ENCODE results near the gene BCL2L13. TPM values are rescaled to one million over a fixed set of nuclear protein-coding genes. Genes with fewer than 3 reads are reported as not detected.
"Not testable (repeated sequence)": the region's sequence is repeated elsewhere in the genome, so short reads cannot be mapped to it uniquely, and the experiment has no call there.

Gene BCL2L13
- total RNA-seq, 1 experiment from 2014 or later: 41.1 TPM

DNA sequence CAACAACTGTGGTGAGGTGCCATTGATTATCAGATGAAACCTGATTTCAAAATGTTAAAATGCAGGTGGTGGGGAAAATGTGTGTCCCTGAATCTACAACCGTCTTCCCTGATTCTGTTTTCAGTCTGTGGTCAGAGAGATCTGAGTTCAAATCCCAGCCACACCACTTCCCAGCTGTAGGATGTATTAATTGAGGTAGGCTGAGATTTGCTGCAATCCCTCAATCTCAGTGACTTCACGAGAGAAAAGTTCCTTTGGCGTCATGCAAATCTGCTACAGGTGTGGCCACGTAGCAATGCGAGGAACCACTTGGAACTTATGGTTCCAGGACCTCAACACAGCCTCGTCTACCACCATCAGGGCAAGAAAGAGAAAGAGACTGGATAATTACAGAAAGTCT, 56.2 kb downstream of the BCL2L13 start:
- no peak for DNase-seq (ENCODE audit: low read depth)

- peak; percentile 15 for DNase-seq (ENCODE audit: low read depth)
Observed at GRCh38 chr22:17695986-17696385, 57.4 kb downstream of the BCL2L13 start.

GRCh38 chr22:17697196-17697595, 58.6 kb downstream of the BCL2L13 start:
- DNase-seq (ENCODE audit: low read depth): not testable (repeated sequence)

GRCh38 chr22:17698276-17698675, 59.7 kb downstream of the BCL2L13 start:
- DNase-seq (ENCODE audit: low read depth): not testable (repeated sequence)

GRCh38 chr22:17698948-17699347, 60.4 kb downstream of the BCL2L13 start:
- no peak for DNase-seq (ENCODE audit: low read depth)

GRCh38 chr22:17699696-17700340, 61.3 kb downstream of the BCL2L13 start:
- DNase-seq (ENCODE audit: low read depth): no peak

- peak; percentile 4 for DNase-seq (ENCODE audit: low read depth)
Observed at GRCh38 chr22:17700778-17701177, 62.2 kb downstream of the BCL2L13 start.

DNA sequence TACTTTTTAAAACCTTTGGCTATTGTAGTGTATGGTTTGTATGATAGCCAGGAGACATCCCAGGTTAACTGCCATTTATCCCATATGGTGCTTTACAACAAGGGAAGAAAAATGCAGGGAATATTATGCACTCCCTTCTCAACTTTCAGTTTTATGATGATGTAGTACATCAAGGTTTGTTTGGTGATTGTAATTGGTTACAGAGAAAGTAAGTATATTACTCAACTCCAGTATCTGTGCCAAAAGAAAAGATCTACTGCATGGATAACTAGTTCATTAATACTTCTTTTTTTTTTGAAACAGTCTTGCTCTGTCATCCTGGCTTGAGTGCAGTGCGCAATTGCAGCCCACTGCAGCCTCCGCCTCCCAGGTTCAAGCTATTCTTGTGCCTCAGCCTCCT, 65.3 kb downstream of the BCL2L13 start:
- no peak for DNase-seq (ENCODE audit: low read depth)

GRCh38 chr22:17705546-17705945, 67.0 kb downstream of the BCL2L13 start:
- DNase-seq (ENCODE audit: low read depth): peak; percentile 24

DNA sequence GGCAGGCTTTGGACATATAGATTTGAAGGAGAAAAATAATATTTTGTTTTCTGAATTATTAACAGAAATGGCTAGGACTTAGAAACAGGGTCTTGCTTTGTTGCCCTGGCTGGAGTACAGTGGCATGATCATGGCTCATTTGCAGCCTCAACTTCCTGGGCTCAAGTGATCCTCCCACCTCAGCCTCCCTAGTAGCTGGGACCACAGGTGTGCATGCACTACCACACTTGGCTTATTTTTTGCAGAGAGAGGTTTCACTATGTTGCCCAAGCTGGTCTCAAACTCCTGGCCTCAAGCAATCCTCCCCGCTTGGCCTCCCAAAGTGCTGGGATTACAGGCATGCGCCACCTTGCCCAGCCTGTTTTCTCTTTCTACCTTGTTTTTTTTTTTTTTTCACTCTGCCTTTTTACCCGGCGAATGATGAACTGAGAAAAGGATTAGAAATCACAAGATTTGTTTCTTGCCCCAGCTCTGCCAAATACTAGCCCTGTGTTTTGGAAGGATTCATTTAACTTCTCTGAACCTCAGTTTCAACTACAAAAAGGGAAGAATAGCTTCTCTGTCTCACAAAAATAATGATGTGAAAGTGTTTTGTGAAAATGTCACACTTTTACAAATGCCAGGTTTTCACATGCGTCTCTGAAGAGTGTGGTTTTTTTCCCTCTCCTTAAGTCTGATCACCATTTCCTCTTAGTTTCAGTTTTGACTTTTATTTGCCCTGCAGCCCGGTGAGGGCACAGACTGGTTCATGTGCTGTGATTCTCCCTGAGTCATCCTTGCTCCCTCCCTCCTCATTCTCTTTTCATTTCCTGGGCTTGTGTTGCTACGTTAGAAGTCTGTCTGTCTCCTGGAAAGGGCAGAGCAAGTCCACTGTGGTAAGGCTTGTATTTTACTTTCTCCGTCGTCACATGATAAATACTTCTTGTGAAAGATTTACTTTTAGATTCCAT, 67.7 kb downstream of the BCL2L13 start:
- DNase-seq (ENCODE audit: low read depth): peak; percentile 93

DNA sequence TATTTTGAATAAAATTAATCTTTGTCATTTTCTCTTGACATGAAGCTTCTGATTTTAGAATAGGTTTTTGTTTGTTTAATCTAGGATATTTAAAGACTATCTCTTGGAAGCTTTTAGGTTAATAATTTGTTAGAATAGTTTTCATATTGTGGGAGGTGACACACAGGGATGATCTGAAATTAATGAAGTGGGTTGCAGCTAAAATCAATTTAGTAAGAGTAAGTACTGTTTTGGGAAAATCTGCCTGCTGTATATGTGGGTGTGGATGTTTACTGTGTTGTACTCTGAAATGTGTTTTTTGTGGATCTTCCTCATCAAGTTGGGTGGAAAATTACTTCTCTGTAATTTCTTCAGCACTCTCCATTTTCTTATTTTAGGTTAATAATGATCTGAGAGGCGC, 68.4 kb downstream of the BCL2L13 start:
- DNase-seq (ENCODE audit: low read depth): no peak

GRCh38 chr22:17707526-17707925, 69.0 kb downstream of the BCL2L13 start:
- DNase-seq (ENCODE audit: low read depth): peak; percentile 50

DNA sequence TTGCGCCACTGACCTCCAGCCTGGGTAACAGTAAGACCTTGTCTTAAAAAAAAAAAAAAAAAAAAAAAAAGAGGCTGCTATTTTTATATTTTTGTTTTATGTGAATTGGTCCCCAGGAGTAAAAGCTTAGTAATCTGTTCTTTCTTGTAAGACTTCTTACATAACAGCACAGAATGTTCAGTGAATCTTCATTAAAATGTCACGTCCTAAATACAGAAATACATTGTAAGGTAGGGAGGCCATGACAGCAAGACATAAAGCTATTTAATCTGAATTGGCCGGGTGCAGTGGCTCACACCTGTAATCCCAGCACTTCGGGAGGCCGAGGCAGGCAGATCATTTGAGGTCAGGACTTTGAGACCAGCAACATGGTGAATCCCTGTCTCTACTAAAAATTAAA, 71.5 kb downstream of the BCL2L13 start:
- DNase-seq (ENCODE audit: low read depth): no peak

GRCh38 chr22:17712441-17712840, 73.9 kb downstream of the BCL2L13 start:
- peak; percentile 19 for DNase-seq (ENCODE audit: low read depth)

DNA sequence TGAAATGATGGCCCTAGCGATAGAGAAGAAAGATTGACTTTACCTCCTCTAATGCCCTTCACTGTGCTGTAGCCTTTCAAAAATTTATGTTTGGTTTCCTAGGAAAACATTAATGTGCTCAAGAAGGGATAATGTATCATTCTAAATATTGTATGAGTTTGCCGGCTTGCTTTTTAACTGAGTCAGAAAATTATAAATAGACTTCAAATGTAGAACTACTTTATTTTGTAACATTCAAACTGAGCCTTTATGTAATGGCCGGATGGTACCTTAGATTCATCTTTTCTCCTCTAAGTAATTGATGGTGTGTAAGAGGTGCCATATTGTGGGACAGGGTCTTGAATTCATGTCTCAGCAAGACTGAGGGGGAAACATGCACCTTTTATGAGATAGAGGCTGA, 78.0 kb downstream of the BCL2L13 start:
- DNase-seq (ENCODE audit: low read depth): no peak

- DNase-seq (ENCODE audit: low read depth): peak; percentile 30
Observed at GRCh38 chr22:17717708-17718107, 79.2 kb downstream of the BCL2L13 start.

GRCh38 chr22:17719911-17720310, 81.4 kb downstream of the BCL2L13 start:
- DNase-seq (ENCODE audit: low read depth): no peak

- no peak for DNase-seq (ENCODE audit: low read depth)
Observed at GRCh38 chr22:17724241-17724640, 85.7 kb downstream of the BCL2L13 start.

- no peak for DNase-seq (ENCODE audit: low read depth)
Observed at GRCh38 chr22:17724678-17725499, 86.3 kb downstream of the BCL2L13 start.

DNA sequence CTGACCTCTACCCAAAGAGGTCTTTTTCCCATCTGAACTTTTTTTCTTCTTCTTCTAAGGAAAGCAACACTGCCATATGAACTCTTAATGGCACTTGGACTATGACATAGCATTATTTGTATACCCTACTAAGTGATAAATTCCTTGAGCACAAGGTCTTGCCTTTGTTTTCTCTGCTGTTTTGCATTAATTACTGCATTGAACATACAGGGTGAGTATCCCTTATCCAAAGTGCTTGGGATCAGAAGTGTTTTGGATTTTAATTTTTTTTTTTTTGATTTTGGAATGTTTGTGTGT, 86.9 kb downstream of the BCL2L13 start:
- no peak for DNase-seq (ENCODE audit: low read depth)

DNA sequence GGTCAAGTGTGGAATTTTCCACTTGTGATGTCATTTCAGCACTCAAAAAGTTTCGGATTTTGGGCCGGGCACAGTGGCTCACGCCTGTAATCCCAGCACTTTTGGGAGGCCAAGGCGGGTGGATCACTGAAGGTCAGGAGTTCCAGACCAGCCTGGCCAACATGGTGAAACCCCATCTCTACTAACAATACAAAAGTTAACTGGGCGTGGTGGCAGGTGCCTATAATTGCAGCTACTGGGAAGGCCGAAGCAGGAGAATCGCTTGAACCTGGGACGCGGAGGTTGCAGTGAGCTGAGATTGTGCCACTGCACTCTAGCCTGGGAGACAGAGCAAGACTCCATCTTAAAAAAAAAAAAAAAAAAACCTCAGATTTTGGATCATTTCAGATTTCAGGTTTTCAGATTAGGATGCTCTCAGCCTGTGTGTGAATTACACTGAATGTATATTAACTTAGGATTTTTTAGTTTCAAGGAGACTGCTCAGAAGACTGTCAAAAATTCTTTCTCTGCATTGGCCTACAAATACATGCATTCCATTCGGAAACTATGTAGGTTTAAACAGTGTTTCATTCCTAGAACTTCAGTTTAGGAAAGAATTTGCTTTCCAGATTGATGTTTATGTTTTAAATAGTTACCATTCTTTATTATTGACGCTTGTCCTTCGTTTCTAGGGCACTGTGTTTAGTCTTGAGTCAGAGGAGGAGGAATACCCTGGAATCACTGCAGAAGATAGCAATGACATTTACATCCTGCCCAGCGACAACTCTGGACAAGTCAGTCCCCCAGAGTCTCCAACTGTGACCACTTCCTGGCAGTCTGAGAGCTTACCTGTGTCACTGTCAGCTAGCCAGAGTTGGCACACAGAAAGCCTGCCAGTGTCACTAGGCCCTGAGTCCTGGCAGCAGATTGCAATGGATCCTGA, 87.7 kb downstream of the BCL2L13 start:
- DNase-seq (ENCODE audit: low read depth): peak; percentile 23
